HG02870 (cell line): ENCODE measurements around the gene DCP2.
A peak's percentile ranks its signal among the peaks of the same experiment; 100 is the strongest.
"Not testable (repeated sequence)": the region's sequence is repeated elsewhere in the genome, so short reads cannot be mapped to it uniquely, and the experiment has no call there.

Source experiments
- ATAC-seq: cut with Tn5 transposase; IDR thresholded peaks from one replicate; pipeline ENCODE4 v1.9.1; 2021; ENCODE audit warnings: mild to moderate bottlenecking, moderate library complexity; ENCODE audit not compliant: unreplicated experiment

DCP2 gene

DNA sequence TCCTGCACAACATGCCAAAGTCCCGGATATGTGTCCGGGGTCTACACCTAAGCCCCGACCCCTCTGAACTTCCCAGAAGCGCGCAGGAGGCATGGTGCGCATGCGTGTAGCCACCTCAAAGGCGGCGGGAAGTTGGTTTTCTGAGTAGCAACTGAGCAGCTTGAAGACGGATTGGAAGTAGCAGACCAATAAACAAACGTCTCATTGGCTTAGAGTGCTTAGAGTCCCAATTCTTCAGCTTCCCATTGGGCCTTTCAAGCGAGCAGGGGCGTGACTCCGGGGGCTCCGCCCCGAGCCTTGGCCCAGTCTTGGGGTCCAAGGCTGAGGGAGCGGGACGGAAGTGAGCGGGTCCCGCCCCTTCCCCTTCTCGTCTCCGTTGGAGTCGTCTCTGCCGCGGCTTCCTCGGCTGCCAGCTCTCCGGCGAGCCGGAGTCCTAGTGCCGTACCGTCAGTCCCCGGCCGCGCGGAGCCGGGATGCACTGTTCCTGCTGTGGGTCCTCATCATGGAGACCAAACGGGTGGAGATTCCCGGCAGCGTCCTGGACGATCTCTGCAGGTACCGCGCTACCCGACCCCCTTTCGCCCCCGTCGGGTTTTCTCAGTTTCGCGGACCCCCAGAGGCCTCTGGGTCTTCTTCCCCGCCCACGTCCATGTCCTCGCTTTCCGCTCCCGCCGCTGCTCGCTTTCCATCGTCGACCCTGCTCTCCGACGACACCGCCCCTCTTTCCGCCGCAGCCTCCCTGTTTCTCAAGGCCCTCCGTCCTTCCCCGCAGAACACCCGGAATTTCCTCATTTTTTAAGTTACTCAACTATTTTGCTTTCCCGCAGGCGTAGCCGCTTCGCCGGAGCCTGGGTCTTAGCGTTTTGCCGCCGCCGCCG is at the start of gene DCP2:
TSS of gene DCP2 (plus strand) at position 367 of the 878 bp plus-strand sequence. CDS start at position 503, 136 bp downstream.
- ATAC-seq, result peak; percentile 97

DNA sequence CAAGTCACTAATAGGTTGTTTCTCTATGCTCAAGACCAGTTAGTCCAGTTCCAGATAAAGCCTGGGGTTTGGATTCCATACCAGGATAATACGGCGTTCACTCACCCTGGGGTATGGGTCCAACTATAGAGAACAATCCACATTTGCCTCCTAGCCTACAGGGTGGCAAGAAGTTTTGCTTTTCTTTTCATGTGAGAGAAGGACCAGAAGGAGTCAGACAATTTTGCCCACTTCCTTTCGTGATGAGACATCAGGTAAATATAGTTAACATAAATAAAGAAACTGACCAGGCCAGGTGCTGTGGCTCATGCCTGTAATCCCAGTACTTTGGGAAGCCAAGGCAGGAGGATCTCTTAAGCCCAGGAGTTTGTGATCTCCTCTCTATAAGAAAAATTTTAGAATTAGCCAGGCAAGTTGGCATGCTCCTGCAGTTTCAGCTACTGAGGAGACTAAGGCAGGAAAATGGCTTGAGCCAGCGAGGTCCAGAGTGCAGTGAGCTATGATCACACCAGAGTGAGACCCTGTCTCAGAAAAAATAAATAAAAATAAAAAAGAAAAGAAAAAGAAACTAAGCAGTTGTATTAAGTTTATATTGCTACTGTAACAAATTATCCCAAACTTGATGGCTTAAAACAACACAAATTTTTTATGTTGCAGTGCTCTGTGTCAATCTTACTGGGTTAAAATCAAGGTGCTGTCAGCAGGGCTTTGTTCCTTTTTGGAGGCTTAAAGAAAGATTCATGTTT is 47.1 kb upstream of the DCP2 start:
- peak; percentile 49 for ATAC-seq

DNA sequence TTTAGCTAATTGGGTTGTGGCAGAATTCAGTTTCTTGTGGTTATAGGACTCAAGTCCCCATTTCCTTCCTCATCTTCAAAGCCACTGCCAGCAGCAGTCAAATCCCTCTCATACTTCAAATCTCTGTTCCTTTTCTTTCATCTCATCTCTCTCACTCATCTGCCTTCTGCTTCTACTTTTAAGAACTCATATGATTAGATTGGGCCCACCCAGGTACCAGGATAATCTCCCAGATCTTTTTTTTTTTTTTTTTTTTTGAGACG is 46.6 kb upstream of the DCP2 start:
- peak; percentile 65 for ATAC-seq

DNA sequence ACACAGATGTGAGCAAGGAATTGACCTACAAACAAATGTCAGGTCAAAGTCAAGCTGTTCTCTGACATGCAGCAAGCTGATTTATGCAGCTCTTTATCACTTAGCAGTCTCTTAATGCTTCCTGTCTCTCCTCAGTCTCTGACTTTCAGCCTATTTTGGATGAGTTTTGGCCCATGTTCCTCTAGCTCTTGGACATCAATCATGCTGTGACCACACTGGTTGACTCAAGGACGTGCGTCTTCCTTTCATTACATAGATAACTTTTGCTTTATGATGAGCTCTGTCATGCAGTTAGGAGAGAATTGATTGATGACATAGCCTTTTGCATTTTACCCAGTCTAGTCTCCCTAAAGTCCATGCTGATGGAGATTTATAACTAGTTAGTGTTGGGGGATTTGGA is 45.1 kb upstream of the DCP2 start:
- ATAC-seq, result no peak

DNA sequence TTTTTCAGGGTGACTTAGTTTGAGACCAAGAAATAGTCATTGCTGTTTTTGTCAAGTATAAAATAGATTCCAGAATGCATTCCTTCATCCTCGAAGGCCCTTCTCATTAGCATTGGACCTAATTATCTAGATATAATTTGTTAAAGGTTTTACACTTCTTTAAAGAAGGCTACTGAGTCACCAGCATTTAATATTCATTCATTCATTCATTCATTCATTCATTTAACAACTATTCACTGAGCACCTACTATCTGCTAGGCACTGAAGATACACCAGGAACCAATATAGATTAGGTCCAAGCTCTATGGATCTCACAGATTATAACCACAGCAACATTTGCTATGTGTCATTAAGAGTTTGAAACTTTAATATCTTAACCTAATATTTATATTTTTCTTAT is 43.5 kb upstream of the DCP2 start:
- ATAC-seq, result no peak

DNA sequence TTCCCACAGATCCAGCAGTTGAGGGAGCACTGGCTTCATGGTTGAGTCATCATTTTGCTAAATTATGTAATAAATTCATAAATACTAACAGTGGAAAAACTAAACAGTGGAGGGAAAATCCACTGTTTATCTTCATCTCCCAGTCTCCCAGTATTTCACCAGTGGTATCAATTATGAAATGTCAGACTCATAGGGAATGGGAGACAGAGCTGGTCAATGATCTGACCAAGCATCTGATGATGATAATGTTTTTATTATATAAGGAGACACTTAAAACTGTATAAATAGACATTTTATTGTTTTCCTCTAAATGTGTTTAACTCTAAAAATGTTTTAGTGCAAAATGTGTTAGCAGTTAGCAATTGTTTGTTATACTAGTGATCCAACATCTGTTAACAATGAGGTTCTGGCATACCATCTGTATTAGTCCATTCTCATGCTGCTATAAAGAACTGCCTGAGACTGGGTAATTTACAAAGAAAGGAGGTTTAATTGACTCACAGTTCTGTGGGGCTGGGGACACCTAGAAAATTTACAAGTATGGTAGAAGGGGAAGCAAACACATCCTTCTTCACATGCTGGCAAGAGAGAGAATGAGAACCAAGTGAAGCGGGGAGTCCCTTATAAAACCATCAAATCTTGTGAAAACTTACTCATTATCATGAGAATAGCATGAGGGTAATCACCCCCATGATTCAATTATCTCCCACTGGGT is 42.8 kb upstream of the DCP2 start:
- ATAC-seq, result no peak

DNA sequence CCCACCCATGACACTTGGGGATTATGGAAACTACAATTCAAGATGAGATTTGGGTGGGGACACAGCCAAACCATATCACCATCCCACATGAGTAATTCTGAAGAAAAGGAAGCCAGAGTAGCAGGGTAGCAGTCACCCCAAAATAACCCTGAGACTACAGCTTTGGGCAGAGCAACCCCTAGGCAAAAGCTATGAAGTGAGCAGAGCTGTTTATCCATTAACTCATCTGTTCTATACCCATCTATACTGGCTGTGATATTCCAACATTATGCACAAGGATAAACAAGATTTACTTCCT is 42.3 kb upstream of the DCP2 start:
- ATAC-seq, result no peak

DNA sequence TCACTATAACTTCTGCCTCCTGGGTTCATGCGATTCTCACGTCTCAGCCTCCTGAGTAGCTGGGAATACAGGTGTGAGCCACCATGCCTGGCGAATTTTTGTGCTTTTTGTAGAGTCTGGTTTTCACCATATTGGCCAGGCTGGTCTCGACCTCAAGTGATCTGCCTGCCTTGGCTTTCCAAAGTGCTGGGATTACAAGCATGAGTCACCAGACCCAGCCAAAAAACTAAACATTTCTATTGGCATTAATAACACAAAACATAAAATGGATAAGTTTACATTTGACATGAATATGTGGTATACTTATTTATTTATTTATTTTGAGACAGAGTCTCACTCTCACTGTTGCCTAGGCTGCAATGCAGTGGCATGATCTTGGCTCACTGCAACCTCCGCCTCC is 40.9 kb upstream of the DCP2 start:
- ATAC-seq, result no peak

DNA sequence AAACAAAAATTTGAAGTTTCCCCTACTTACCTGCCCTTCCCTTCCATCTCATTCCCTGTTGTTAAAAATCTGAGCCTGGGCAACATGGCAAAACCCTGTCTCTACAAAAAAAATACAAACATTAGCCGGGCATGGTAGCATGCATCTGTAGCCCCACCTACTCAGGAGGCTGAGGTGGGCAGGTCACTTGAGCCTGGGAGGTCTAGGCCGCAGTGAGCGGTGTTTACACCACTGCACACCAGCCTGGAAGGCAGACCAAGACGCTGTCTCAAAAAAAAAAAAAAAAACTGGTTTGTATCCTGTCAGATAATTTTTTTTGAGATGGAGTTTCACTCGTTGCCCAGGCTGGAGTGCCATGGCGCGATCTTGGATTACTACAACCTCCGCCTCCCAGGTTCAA is 38.3 kb upstream of the DCP2 start:
- ATAC-seq, result no peak

DNA sequence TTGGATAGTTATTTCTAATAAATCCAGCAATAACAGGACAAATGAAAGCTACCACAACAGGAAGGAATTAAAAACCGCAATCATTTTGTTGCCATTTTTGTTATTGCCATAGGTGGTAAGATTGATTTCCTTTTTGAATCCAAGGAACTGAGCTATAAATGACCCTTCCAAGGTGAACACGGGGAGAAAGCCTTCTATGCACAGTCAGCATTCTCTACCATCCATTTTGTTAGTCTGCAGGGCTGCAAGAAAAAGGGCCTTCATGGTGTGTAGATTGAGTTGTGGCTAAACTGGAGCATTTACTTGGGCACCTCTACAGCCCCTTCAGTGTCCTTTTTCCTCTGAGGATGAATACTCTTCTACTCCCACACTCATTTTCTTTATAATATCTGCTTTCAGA is 35.9 kb upstream of the DCP2 start:
- ATAC-seq, result no peak

DNA sequence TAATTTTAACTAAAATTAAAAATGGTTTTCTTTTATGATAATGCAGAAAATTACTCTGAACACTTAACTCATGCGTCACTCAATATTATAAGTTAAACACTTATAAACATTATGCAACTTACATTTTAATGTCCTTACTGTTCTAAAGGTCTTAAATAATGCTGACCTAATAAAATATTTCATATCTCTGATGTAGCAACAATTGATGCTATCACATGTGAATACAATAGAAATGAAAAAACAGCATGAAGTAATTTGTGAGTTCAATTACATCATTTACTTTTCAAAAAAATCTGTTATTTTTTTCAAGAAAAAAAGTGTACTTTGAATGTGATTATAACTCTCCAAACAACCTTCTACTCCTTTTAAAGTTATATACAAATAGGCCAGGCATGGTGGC is 28.1 kb upstream of the DCP2 start:
- no peak for ATAC-seq

DNA sequence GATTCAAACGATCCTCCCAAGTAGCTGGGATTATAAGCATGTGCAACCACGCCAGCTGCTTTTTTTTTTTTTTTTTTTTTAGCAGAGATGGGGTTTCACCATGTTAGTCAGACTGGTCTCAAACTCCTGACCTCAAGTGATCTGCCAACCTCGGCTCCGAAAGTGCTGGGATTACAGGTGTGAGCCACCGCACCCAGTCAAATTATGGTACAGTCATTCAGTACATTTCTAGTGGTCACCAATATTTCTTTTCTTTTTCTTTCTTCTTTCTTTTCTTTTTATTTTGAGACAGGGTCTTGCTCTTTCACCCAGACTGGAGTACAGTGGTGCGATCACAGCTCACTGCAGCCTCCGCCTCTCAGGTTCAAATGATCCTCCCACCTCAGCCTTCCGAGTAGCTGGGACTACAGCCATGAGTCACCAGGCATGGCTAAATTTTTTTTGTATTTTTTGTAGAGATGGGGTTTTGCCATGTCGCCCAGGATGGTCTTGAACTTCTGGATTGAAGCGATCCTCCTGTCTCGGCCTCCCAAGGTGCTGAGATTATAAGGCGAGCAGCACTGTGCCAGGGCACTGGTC is 25.4 kb upstream of the DCP2 start:
- peak; percentile 98 for ATAC-seq

DNA sequence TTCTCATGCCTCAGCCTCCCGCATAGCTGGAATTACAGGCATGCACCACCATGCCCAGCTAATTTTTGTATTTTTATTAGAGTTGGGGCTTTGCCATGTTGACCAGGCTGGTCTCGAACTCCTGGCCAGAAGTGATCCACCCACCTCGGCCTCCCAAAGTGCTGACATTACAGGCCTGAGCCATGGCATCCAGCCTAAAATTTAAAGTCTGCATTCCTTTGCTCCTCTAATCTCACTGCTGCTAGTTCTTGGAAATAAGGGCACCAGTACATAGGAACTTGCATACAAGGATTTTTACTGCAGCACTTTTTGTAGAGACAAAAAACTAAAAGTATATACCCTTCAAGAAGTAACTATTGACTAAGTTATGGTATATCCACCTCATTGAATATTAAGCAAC is 20.0 kb upstream of the DCP2 start:
- ATAC-seq, result no peak

DNA sequence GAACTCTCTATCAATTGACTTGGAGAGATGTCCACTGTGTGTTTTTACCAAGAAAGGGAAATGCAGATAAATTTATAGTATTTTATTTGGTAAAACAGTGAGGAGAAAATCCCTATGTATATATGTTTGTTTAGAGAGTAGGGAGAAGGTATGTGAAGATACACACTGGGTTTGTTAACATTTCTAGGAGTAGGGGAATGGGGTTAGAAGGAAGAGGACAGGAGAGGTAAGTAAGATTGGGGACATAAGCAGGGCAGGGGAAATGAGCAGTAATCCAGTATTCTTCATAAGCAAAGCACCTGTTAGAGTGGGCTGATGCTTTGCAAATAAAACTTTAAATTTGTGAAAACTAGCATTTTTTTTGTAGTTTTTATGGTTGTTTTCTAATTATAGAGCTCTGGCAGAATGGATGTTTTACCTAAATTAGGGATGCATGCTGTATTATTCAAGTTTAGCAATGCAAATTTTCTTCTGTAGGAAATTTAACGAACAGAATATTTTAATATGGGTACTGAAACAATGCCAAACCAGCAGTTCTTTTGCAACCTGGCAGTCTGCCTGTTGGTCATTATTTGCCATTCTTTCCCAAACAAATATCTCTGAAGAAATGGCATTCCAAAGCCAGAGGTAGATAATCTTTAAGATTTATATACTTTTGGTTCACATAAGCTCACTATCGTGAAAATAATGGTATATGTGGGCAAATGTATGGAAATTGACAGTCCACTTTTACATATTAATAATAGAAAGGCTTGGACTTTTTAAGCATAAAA is 19.4 kb upstream of the DCP2 start:
- no peak for ATAC-seq

DNA sequence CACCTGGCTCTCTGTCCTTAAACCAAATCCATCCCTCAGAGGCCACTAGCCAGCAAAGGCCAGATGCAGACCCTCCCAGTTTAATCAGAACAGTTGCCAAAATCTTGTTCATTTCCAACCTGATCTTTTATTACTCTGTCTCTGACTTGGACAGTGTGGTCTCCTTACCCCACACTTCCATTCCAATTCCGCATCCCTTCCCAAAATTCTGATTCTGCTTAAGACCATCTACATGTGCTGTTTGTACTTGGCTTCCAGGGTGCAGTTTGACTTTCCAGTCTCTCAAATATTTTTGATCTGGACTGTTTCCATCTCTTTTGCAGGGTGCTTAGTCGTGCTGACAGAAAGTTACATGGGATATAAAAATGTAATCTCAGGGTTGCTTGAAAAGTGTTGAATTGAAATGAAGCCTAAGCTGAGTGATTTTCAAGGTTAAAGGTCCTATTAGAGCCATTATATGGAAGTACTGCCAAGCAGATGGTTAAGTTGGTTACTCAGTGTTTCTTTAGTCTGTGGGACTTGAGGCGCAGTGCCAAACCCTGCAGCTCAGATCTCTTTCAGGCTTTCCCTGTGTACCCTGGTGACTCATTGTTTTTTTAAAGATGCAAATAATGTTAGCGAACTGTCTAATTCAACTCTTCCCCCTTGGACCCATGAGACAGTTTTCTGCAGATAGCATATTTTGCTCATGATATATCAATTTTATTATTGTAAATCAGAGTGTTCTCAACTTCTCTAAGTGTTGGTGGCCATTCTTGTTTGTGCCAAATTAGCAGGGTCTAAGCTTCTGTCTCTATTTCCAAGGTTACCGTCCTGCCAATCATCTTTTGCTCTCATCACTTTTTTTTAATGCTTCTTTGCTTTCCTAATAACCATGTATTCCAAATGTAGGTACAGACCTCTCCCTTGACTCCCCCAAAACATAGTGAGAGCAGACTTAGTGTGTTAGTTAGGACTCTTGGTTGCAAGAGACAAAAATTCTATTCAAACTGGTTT is 18.2 kb upstream of the DCP2 start:
- peak; percentile 84 for ATAC-seq

DNA sequence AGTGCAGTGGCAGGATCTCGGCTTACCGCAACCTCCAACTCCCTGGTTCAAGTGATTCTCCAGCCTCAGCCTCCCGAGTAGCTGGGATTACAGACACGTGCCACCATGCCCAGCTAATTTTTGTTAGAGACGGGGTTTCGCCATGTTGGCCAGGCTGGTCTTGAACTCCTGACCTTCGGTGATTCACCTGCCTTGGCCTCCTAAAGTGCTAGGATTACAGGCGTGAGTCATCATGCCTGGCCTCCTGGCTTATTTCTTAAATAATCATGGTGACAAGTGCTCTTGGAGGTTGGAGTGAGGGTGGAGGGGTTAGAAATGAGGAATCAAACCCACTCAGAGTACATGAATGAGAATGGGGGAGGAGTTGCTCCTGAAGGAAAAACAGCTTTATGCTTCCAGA is 16.7 kb upstream of the DCP2 start:
- not testable (repeated sequence) for ATAC-seq

DNA sequence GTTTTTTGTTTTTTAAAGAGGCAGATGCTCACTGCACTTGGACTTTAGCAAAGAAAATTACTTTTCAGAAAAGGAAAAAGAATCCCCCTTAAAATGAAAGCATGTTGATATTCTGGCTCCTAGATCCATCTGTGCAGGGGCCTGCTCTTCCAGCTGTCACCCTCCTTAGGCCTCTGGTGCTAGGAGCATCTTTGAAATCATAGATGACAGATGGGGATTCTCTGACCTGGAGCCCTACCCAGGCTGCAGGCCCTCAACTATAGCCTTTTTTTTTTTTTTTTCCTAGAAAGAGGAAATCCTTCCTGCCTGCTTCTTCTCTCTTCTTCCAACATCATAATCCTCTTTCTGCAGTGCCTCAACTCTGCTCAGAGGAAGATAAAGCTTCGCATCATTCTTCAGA is 16.3 kb upstream of the DCP2 start:
- no peak for ATAC-seq

DNA sequence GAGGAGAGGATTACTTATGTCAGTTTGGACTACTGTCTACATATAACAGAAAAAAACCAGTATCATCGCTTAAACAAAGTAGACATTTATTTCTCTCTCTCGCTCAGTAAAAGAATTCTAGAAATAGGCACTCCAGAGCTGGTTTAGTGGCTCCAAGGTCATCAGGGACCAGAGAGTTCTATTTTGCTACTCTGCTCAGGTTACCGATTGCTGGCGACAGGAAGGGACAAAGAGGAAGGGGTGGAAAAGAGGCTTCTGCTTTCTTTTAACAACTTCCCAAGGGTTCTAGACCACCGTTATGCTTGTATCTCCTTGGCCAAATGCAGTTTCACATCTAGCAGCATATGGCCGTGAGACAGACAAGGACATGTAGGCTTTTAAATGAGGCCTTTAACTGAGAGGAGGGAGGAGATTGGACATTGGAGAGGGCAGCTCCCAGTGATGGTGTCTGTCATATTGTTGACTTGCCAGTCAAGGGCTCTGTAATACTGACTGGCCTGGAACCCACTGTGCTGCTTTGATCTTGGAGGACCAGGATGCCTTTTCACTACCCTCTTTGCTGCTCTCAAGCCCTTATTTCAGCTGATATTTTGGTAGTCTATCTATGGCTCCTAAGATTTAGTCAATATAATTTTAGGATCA is 15.6 kb upstream of the DCP2 start:
- no peak for ATAC-seq

DNA sequence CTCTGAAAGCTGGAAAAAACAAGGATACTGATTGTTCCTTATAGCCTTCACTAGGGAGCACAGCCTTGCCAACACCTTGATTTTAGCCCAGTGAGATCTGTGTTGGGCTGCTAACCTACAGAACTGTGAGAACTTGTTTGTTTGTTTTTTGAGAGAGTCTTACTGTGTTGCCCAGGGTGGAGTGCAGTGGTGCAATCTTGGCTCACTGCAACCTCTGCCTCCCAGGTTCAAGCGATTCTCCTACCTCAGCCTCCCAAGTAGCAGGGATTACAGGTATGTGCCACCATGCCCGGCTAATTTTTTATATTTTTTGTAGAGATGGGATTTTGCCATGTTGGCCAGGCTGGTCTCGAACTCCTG is 13.2 kb upstream of the DCP2 start:
- not testable (repeated sequence) for ATAC-seq
